ENCODE measurements around the gene LCLAT1. TPM values are rescaled to one million over a fixed set of nuclear protein-coding genes. Genes with fewer than 3 reads are reported as not detected.

LCLAT1 gene
- total RNA-seq, 4 donors from 2014 or later, result 10.3 to 20.6 (median 17.7) TPM

DNA sequence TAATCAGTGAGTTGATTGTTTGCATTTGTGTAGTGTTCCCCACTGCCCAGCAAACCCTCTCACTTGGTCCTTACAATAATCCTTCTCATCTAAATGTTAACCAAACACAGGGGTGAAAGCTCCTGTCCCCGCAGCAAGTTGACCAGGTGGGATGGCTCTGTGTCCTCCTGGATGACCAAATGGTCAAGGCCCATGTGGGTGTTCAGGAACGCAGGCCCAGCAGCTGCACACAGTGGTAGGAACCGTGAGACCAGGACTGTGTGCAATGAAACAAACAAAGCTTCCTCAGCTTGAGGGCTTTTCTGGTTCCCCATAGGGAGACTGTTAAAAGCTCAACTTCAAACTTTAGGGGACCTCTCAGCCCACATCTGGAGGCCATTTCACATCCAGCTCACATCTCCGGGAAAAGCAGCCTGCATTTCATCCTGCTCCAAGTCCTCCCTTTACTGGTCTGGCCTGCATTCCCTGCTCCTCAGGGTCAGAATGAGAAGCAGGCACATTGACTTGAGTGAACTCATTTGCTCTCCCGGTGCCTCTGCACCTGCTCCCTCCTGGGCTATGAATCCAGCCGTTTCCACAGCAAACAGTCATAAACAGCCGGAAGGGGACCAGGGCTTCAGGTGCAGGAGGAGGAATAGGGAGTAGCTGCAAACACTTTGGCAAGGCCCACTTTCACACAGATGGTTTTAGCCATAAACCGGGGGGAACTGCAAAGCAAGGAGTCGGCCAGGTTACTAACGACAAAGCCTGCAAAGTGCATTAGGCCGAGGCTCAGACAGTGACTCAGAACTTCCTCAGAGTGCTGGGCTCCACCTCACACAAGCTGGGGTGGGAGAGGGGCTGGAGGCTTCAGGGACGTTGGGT lies 215.5 kb downstream of the LCLAT1 start:
- DNase-seq (ENCODE audit: low spot score in 2 of 2), result no peak
- Histone ChIP-seq H3K27me3 (no peaks in the 10 kb centered on the region), H3K36me3 (no peaks in the 10 kb centered on the region), H3K27ac (no peak overlapping the region), H3K9me3 (no peaks in the 10 kb centered on the region), H3K4me3 (no peak overlapping the region), H3K4me1 (peaks cover 3% of the 10 kb centered on the region)
- 78% methylated on average over 12 of the region's 12 CpGs for WGBS
- TF ChIP-seq POLR2AphosphoS5 (IDR thresholded peaks at IDR 0.05), result no peak
- TF ChIP-seq CTCF (IDR thresholded peaks at IDR 0.05), result no peak
- no peak for TF ChIP-seq EP300 (IDR thresholded peaks at IDR 0.05)
- TF ChIP-seq POLR2A (IDR thresholded peaks at IDR 0.05), result no peak

GRCh38 chr2:30663321-30663720 lies 216.3 kb downstream of the LCLAT1 start:
- Histone ChIP-seq H3K27me3 (no peaks in the 10 kb centered on the region), H3K4me3 (no peak overlapping the region), H3K36me3 (no peaks in the 10 kb centered on the region), H3K9me3 (no peaks in the 10 kb centered on the region), H3K4me1 (peaks cover 3% of the 10 kb centered on the region), H3K27ac (no peak overlapping the region)
- WGBS, result 97% methylated on average over 4 of the region's 4 CpGs
- no peak for DNase-seq (ENCODE audit: low spot score in 2 of 2)
- TF ChIP-seq POLR2AphosphoS5 (IDR thresholded peaks at IDR 0.05) (no peak), EP300 (IDR thresholded peaks at IDR 0.05) (no peak), CTCF (IDR thresholded peaks at IDR 0.05) (no peak), POLR2A (IDR thresholded peaks at IDR 0.05) (no peak)

DNA sequence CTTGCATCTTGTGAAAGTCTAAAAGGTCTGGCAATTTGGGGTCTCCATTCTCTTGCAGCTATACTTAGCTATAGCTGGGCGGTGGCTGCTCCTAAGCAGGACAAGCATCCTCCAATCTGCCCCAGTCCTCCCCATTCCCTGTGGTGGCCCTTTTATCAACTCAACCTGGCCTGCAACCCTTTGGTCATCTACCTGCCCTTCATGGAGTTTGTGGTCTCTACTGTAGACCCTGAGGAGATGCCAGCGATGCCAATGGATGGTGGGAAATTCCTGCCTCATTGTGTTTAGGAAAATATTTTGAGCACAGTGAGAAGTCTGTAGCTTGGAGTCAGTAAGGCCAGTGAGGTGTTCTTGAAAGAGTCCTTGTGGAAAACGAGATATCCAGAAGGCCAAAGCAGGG lies 216.8 kb downstream of the LCLAT1 start:
- DNase-seq (ENCODE audit: low spot score in 2 of 2), result no peak
- Histone ChIP-seq H3K4me3 (no peak overlapping the region), H3K4me1 (peaks cover 3% of the 10 kb centered on the region), H3K27ac (no peak overlapping the region), H3K27me3 (no peaks in the 10 kb centered on the region), H3K36me3 (no peaks in the 10 kb centered on the region), H3K9me3 (no peaks in the 10 kb centered on the region)
- no peak for TF ChIP-seq POLR2A (IDR thresholded peaks at IDR 0.05)
- no peak for TF ChIP-seq CTCF (IDR thresholded peaks at IDR 0.05)
- TF ChIP-seq POLR2AphosphoS5 (IDR thresholded peaks at IDR 0.05), result no peak
- no peak for TF ChIP-seq EP300 (IDR thresholded peaks at IDR 0.05)
- 95% methylated on average over 3 of the region's 3 CpGs for WGBS

- Histone ChIP-seq H3K36me3 (no peaks in the 10 kb centered on the region), H3K4me3 (no peak overlapping the region), H3K4me1 (peaks cover 3% of the 10 kb centered on the region), H3K9me3 (no peaks in the 10 kb centered on the region), H3K27ac (peak overlapping the region; percentile 64), H3K27me3 (no peaks in the 10 kb centered on the region)
- DNase-seq (ENCODE audit: low spot score in 2 of 2), result no peak
- no peak for TF ChIP-seq POLR2A (IDR thresholded peaks at IDR 0.05)
- WGBS, result 73% methylated on average over 8 of the region's 8 CpGs
These were observed 217.8 kb downstream of the LCLAT1 start for GRCh38 chr2:30664761-30665358.

GRCh38 chr2:30665761-30666265 lies 218.8 kb downstream of the LCLAT1 start:
- Histone ChIP-seq H3K36me3 (no peaks in the 10 kb centered on the region), H3K4me3 (no peak overlapping the region), H3K9me3 (no peaks in the 10 kb centered on the region), H3K27me3 (no peaks in the 10 kb centered on the region), H3K4me1 (peaks cover 3% of the 10 kb centered on the region), H3K27ac (peak overlapping the region; percentile 64)
- WGBS, result 96% methylated on average over 3 of the region's 3 CpGs
- no peak for TF ChIP-seq POLR2A (IDR thresholded peaks at IDR 0.05)
- no peak for TF ChIP-seq CTCF (IDR thresholded peaks at IDR 0.05)
- no peak for TF ChIP-seq POLR2AphosphoS5 (IDR thresholded peaks at IDR 0.05)
- TF ChIP-seq EP300 (IDR thresholded peaks at IDR 0.05), result no peak
- DNase-seq (ENCODE audit: low spot score in 2 of 2), result no peak

Measured in suprapubic skin (tissue), 4 donors.